GM18519 (cell line): Measurements from ENCODE around the gene OGFOD1.

ENCODE experiments used
- ATAC-seq: cut with Tn5 transposase; IDR thresholded peaks from one replicate; pipeline ENCODE4 v1.9.1; 2021; ENCODE audit warnings: mild to moderate bottlenecking, moderate library complexity; ENCODE audit not compliant: unreplicated experiment, low FRiP score

Gene OGFOD1

DNA sequence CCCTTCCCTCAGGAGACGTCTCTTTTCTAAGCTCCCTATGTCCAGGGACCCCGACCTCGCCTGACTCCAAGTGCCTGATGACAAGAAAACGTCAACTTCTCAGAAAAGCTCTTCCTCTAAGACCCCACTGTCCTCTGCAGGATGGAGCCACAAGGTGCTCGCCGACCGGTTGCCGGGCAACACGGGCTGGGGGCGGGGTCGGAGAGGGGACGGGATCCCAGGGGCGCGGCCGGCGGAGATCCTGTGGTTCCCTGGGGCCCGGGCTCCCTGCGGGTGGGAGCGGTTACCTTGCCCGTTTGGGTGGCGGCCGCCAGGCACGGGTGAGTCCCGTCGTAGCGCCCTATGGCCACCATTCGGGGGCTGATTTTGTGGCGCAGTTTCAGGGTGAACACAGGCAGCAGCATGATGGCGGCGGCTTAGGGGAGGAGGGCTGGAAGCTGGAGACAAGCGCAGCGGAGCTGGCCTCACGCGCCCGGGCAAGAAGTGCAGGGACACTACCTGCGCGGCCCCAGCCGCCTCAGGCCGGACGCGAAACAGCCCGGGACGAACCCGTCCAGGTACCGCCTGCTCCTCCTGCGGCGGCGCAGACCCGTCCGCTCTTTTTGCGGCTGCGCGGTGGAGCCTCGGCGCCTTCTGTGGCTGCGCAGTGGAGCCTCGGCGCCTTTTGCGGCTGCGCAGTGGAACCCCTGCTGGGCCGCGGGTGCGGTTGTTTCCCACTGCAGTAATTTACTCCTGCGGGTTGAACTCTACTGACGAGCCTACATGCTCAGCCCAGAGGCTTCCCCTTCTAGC, 68.3 kb downstream of the OGFOD1 start, which contains the start of gene BBS2:
Gene BBS2, minus strand, starts transcription at position 566 of the 792 bp plus-strand sequence. Its CDS starts 162 bp downstream, at position 404.
- peak; percentile 70 for ATAC-seq

DNA sequence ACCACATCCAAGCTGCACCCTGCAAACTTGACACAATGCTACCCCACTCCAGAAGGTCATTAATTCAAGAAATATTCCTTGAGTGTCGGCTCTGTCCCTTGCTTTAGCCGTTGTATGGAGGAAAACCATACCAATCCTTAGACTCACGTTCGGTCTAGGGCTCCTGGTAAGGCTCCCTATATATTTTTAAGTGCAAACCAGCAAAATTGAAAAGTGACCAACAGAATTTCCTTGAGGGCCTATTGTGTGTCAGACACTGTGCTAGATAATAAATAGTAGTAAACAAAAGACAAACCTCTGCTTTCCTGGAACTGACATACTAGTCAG, 68.9 kb downstream of the OGFOD1 start:
- no peak for ATAC-seq

DNA sequence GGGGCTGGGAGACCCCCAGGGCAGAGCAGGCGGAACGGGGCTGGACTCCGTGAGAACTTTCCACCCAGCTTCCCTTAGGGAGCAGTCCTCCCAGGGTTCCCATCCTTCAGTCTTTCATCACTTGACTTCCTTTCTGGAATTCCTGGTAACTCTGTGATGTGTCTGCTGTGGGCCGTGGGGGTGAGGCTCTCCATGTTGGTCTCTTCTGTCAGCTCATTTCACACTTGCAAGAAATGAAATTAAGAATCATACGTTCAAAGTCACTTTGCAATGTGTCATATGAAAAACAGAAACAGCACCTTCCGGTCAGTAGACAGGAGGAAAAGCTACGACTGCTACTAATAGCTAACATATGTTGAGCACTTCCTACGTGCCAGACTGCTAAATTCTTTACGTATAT, 73.9 kb downstream of the OGFOD1 start:
- ATAC-seq, result no peak
